Mucosa of stomach (tissue), 1 donor: ENCODE measurements around the gene NME8.

Source experiments
- H3K27me3 ChIP-seq: one replicate; pipeline ENCODE4 v1.7.0; 2013; ENCODE audit warnings: mild to moderate bottlenecking, low read length; ENCODE audit not compliant: control insufficient read depth, insufficient read depth
- H3K36me3 ChIP-seq: one replicate; pipeline ENCODE4 v1.7.0; 2013; ENCODE audit warnings: low read length; ENCODE audit not compliant: control insufficient read depth, insufficient read depth
- H3K4me1 ChIP-seq: one replicate; pipeline ENCODE4 v1.7.0; 2013; ENCODE audit warnings: mild to moderate bottlenecking, low read length; ENCODE audit not compliant: control insufficient read depth, insufficient read depth
- H3K4me3 ChIP-seq: one replicate; pipeline ENCODE4 v1.7.0; 2013; ENCODE audit warnings: low read length
- H3K9ac ChIP-seq: one replicate; pipeline ENCODE4 v1.7.0; 2013; ENCODE audit warnings: mild to moderate bottlenecking, low read length, moderate library complexity
- H3K9me3 ChIP-seq: one replicate; pipeline ENCODE4 v1.7.0; 2013; ENCODE audit warnings: mild to moderate bottlenecking, low read length, moderate library complexity; ENCODE audit not compliant: control insufficient read depth
- donor health status: Pancreatic carcinoma.

NME8 gene

DNA sequence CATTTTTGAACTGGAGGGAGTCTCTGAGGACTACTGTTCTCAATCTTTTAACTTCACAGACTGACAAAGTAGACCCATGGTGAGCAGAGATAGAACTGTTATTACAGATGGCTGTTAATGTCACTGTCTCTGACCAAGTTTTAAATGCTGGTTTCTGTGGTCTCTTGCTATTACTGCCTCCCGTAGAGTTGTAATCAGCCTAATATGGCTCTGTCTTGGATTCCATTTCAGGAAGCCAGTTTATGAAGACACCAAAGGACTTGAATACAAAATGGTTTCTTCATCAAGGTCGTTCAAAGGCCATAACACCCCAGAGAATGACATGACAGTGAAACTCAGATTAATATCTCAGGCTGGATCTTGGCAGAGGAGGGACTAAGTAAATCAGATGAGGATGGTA, 64.4 kb downstream of the NME8 start:
- Histone ChIP-seq H3K36me3 (no peaks in the 10 kb centered on the region), H3K4me3 (no peak overlapping the region), H3K27me3 (peaks cover 21% of the 10 kb centered on the region), H3K9me3 (no peaks in the 10 kb centered on the region), H3K4me1 (peaks cover 17% of the 10 kb centered on the region), H3K9ac (no peak overlapping the region)

- Histone ChIP-seq H3K9ac (no peak overlapping the region), H3K36me3 (no peaks in the 10 kb centered on the region), H3K27me3 (peaks cover 21% of the 10 kb centered on the region), H3K9me3 (no peaks in the 10 kb centered on the region), H3K4me1 (peaks cover 22% of the 10 kb centered on the region), H3K4me3 (no peak overlapping the region)
Observed at GRCh38 chr7:37915438-37915837, 67.0 kb downstream of the NME8 start.

DNA sequence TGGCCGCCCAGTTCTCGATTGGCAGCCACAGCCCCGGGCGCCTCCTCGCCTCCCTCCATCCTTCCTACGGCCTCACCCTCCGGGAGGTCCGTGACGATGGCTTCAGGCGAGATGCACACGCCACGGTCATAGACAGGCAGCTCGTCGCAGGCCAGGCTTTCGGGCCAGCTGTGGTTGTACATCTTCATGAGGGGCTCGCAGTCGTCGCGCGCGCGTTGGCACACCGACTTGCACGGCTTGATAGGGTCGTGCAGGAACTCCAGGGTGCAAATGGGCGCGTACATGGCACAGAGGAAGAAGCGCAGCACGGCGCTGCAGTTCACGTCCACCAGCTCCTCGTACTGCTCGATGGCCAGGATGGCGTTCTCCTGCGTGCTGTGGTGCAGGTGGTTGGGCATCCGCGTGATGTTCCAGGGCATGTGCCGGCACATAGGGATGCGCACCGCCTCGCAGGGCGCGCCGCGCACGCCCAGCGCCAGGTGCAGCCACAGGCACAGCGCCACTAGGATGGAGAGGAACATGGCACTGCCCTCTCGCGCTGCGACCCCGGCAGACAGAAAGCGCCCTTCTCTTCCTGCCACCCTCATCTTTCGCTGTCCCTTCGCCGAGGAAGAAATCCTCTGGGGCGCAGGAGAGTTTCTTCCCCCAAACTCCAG, 67.7 kb downstream of the NME8 start:
- peak overlapping the region; percentile 66 for H3K9ac ChIP-seq
- H3K4me3 ChIP-seq, result peak overlapping the region; percentile 25
- H3K9me3 ChIP-seq, result no peaks in the 10 kb centered on the region
- H3K36me3 ChIP-seq, result no peaks in the 10 kb centered on the region
- H3K4me1 ChIP-seq, result peaks cover 22% of the 10 kb centered on the region
- H3K27me3 ChIP-seq, result peaks cover 21% of the 10 kb centered on the region

GRCh38 chr7:37916673-37917660, 68.6 kb downstream of the NME8 start, which contains the start of gene SFRP4:
Gene SFRP4, minus strand, starts transcription at chr7:37916817. Its CDS starts 280 bp downstream, at chr7:37916537.
- Histone ChIP-seq H3K9ac (peak within 1 kb of the TSS; percentile 66), H3K36me3 (no peaks in the 10 kb centered on the region), H3K4me3 (peak within 1 kb of the TSS; percentile 25), H3K9me3 (no peaks in the 10 kb centered on the region), H3K4me1 (peaks cover 25% of the 10 kb centered on the region), H3K27me3 (peaks cover 21% of the 10 kb centered on the region)

DNA sequence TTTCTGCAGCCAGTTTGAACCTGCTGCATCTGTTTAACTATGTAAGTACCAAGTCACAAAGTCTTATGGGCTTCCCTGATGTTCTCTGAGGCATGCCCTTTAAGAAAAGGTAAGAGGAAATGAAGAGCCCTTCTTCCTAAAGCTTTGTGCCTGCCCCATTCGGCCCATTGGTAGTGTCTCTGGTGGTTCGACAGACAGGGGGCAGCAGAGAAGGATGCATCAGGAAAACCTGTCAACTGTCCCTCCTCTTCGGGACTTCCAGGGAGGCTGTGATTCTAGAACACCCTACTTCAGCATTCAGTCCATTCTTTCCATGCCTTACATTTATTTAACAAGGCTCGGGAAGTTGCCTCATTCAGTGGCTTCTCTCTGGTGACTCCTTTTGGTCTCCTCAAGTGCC, 70.1 kb downstream of the NME8 start:
- peaks cover 28% of the 10 kb centered on the region for H3K4me1 ChIP-seq
- no peak overlapping the region for H3K4me3 ChIP-seq
- no peak overlapping the region for H3K9ac ChIP-seq
- peaks cover 21% of the 10 kb centered on the region for H3K27me3 ChIP-seq
- H3K36me3 ChIP-seq, result no peaks in the 10 kb centered on the region
- H3K9me3 ChIP-seq, result no peaks in the 10 kb centered on the region

- H3K9ac ChIP-seq, result peak within 1 kb of the TSS; percentile 88
- no peaks in the 10 kb centered on the region for H3K9me3 ChIP-seq
- H3K36me3 ChIP-seq, result no peaks in the 10 kb centered on the region
- H3K27me3 ChIP-seq, result peaks cover 21% of the 10 kb centered on the region
- H3K4me1 ChIP-seq, result peaks cover 28% of the 10 kb centered on the region
- peak within 1 kb of the TSS; percentile 52 for H3K4me3 ChIP-seq
Observed at GRCh38 chr7:37920305-37920848, 72.0 kb downstream of the NME8 start, which contains the start of gene EPDR1. Gene EPDR1, plus strand, starts transcription at chr7:37920640. Its CDS starts 300 bp downstream, at chr7:37920940.

GRCh38 chr7:37920849-37921805, 72.7 kb downstream of the NME8 start:
- Histone ChIP-seq H3K4me3 (peak overlapping the region; percentile 52), H3K4me1 (peaks cover 27% of the 10 kb centered on the region), H3K36me3 (no peaks in the 10 kb centered on the region), H3K27me3 (peaks cover 13% of the 10 kb centered on the region), H3K9me3 (no peaks in the 10 kb centered on the region), H3K9ac (peak overlapping the region; percentile 88)

- Histone ChIP-seq H3K27me3 (peaks cover 6% of the 10 kb centered on the region), H3K4me3 (no peak overlapping the region), H3K9ac (no peak overlapping the region), H3K4me1 (peaks cover 20% of the 10 kb centered on the region), H3K36me3 (no peaks in the 10 kb centered on the region), H3K9me3 (no peaks in the 10 kb centered on the region)
Observed at GRCh38 chr7:37921876-37922275, 73.5 kb downstream of the NME8 start.

- no peak overlapping the region for H3K4me3 ChIP-seq
- no peaks in the 10 kb centered on the region for H3K36me3 ChIP-seq
- no peak overlapping the region for H3K9ac ChIP-seq
- H3K4me1 ChIP-seq, result peaks cover 11% of the 10 kb centered on the region
- no peaks in the 10 kb centered on the region for H3K9me3 ChIP-seq
- H3K27me3 ChIP-seq, result no peaks in the 10 kb centered on the region
Observed at GRCh38 chr7:37923996-37924395, 75.6 kb downstream of the NME8 start.

DNA sequence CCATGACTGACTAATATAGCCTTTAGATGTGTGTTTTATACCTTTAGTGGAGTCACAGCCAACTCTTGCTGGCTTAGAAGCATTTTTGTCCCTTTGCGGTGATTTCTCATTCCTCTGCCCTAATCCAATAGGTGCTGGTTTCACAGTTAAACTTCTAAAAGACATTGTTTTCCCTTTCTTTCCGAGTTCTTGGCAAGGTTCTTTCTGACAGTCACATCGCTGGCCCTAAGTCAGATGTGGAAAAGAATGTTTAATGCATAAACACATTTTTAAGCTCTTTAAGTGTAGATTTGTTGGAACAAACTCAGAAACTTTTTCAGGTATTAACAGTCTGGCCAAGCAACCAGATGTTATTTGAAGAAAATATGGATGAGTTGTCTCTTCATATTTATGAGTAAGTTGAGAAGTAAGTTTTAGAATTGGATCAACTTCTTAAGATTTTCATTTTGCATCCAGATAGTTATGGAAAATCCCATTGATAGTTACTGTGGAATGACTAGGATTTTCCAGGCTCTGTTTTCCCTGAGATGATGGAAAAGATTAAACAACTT, 76.2 kb downstream of the NME8 start:
- Histone ChIP-seq H3K27me3 (no peaks in the 10 kb centered on the region), H3K9me3 (no peaks in the 10 kb centered on the region), H3K4me1 (peaks cover 11% of the 10 kb centered on the region), H3K36me3 (no peaks in the 10 kb centered on the region), H3K9ac (no peak overlapping the region), H3K4me3 (no peak overlapping the region)

GRCh38 chr7:37925620-37926019, 77.2 kb downstream of the NME8 start:
- Histone ChIP-seq H3K4me1 (peaks cover 5% of the 10 kb centered on the region), H3K9me3 (no peaks in the 10 kb centered on the region), H3K27me3 (no peaks in the 10 kb centered on the region), H3K36me3 (no peaks in the 10 kb centered on the region), H3K4me3 (no peak overlapping the region), H3K9ac (no peak overlapping the region)
